GM12875 (cell line): ENCODE data around the gene DRC7.
"Not testable (repeated sequence)": the region's sequence is repeated elsewhere in the genome, so short reads cannot be mapped to it uniquely, and the experiment has no call there.

Source experiments
- H3K4me3 ChIP-seq: one replicate; pipeline ENCODE4 v1.5.1; 2011; ENCODE audit warnings: low read depth, low read length, control low read depth
- TF ChIP-seq, protein P1 (sequence below): IDR thresholded peaks from 2 replicates; pipeline ENCODE4 v1.5.1; 2011; ENCODE audit warnings: low read depth, mild to moderate bottlenecking, control low read depth, inconsistent platforms, low read length, moderate library complexity, borderline replicate concordance; ENCODE audit not compliant: insufficient read depth

DRC7 gene

DNA sequence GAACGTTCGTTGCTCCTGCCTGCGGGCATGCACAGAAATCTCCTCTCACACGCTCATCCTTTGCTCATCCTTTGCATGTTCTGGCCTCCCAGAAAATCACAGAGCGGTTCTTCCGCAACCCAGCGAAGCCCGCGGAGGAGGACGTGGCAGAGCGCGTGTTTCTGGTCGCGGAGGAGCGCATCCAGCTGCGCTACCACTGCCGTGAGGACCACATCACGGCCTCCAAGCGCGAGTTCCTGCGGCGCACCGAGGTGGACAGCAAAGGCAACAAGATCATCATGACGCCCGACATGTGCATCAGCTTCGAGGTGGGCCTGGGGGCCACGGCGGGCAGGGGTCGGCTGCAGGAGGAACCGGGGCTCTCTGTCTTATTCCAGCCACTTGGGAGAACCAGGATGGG is 31.4 kb downstream of the DRC7 start:
- TF ChIP-seq, protein P1, sequence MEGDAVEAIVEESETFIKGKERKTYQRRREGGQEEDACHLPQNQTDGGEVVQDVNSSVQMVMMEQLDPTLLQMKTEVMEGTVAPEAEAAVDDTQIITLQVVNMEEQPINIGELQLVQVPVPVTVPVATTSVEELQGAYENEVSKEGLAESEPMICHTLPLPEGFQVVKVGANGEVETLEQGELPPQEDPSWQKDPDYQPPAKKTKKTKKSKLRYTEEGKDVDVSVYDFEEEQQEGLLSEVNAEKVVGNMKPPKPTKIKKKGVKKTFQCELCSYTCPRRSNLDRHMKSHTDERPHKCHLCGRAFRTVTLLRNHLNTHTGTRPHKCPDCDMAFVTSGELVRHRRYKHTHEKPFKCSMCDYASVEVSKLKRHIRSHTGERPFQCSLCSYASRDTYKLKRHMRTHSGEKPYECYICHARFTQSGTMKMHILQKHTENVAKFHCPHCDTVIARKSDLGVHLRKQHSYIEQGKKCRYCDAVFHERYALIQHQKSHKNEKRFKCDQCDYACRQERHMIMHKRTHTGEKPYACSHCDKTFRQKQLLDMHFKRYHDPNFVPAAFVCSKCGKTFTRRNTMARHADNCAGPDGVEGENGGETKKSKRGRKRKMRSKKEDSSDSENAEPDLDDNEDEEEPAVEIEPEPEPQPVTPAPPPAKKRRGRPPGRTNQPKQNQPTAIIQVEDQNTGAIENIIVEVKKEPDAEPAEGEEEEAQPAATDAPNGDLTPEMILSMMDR = no peak
- H3K4me3 ChIP-seq = no peak overlapping the region

DNA sequence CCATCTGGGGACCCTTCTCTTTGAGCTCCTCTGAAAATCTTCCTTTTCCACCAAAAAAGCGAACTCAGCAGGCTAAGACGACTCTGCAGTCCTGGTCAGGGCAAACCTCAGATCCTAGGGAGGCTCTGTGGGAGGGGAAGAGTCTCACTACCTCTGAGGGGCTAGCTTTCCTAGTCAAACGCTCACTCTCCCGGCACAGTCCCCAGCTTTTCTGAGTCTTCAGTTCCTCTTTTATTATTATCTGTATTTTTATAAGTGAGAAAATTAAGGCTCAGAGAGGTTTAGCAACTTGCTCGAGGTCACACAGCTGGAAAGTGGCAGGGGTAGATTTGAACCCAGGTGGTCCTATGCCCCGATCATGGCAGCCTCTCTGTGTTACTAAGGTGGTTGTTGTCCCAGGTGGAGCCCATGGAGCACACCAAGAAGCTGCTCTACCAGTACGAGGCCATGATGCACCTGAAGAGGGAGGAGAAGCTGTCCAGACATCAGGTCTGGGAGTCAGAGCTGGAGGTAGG is 31.9 kb downstream of the DRC7 start:
- TF ChIP-seq, protein P1 = no peak
- no peak overlapping the region for H3K4me3 ChIP-seq

DNA sequence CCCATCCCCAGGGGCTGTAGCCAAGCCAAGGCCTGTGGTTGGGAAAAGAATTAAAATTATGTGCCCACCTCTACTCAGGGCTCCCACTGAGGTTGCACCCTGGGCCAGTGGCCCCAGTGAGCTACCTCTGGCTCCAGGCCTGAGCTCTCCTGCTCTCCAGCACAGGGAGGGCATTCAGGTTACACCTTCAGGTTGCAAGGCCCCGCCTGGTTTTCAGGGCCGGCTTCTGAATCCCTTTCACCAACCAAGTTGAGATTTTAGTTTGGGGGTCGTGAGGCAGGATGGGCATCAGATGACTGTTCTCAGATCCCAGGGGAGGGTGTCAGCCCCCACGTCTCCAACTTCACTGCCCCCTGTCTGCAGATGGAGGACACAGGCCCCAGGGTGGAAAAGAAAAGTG is 33.0 kb downstream of the DRC7 start:
- H3K4me3 ChIP-seq = no peak overlapping the region
- TF ChIP-seq, protein P1 = no peak

DNA sequence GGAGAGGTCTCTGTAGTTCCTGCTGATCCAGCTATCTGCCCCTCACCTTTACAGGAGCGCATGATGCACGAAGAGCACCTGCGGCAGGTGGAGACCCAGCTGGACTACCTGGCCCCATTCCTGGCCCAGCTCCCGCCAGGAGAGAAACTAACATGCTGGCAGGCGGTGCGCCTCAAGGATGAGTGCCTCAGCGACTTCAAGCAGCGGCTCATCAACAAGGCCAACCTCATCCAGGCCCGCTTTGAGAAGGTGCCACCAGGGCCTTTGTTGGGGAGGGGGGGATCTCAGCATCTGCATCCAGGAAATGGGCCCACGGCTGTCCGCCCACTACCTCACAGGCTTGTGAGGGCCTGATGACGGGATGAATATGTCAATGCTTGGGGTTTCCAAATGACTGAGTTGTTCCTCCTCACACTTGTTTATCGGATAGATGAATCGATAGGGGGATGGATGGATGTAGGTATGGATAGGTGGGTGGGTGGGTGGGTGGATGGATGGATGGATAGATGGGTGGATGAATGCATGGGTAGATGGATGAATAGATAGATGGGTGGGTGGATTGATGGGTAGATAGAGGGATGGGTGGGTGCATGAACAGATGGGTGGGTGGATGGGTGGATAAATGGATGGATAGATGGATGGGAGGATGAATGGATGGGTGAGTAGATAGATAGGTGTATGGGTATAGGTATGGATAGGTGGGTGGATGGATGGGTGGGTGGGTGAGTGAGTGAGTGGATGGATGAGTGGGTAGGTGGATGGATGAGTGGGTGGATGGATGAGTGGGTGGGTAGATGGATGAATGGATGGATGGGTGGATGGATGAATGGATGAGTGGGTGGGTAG is 34.0 kb downstream of the DRC7 start:
- TF ChIP-seq, protein P1 = no peak
- H3K4me3 ChIP-seq = no peak overlapping the region

DNA sequence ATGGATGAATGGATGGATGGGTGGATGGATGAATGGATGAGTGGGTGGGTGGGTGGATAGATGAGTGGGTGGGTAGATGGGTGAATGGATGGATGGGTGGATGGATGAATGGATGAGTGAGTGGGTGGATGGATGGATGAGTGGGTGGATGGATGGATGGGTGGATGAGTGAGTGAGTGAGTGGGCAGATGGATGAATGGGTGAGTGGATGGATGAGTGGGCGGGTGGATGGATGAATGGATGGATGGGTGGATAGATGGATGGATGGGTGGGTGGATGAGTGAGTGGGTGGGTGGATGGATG is 34.5 kb downstream of the DRC7 start:
- no peak overlapping the region for H3K4me3 ChIP-seq
- TF ChIP-seq, protein P1 = no peak

DNA sequence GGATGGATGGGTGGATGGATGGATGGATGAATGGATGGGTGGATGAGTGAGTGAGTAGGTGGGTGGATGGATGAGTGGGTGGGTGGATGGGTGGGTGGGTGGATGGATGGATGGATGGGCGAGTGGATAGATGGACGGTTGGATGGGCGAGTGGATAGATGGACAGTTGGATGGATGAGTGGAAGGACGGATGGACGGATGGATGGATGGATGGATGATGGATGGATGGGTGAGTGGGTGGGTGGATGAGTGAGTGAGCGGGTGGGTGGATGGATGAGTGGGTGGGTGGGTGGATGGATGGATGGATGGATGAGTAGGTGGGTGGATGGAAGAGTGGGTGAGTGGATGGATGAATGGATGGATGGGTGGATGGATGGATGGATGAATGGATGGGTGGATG is 35.2 kb downstream of the DRC7 start:
- H3K4me3 ChIP-seq = not testable (repeated sequence)

DNA sequence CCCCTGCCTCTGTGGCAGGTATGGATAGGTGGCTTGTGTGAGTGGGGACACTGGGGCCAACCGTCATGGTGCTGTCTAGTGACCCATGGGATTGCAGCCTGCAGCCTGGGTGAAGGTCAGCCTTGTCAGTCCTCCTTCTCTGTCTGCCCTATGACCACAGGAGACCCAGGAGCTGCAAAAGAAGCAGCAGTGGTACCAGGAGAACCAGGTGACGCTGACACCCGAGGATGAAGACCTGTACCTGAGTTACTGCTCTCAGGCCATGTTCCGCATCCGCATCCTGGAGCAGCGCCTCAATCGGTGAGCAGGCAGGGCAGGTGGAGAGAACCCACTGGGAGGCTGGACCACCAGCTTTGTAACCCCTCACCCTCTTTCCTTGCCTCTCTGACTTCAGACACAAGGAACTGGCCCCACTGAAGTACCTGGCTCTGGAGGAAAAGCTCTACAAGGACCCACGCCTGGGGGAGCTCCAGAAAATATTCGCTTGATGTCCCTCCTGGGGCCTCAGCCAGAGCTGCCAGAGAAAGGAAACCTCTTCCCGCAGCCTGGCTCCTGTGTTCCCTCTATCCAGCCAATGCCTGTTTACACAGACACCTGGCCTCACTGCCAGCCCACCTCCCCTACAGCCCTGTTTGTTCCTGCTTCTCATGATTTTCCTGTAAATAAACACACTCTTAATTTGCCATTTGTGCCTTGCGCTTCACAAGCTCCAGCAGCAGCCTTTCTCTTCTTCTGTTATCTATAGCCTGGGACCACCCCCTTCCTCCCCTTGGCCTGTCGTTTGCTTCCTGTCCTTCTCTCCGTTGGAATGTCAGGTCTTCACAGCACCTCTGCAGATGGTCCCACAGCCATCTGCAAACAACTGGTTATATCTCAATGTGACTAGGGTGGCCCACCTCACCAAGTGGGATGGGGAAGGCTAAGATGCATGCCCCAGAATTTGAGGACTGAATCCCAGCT is 36.4 kb downstream of the DRC7 start:
- TF ChIP-seq, protein P1 = no peak
- H3K4me3 ChIP-seq = no peak overlapping the region
